ENCODE measurements around the gene AKAP13. TPM values are rescaled to one million over a fixed set of nuclear protein-coding genes. Genes with fewer than 3 reads are reported as not detected.

The AKAP13 gene
- total RNA-seq, 1 experiment from 2014 or later: 47.3 TPM

GRCh38 chr15:85563328-85563727 is 182.9 kb downstream of the AKAP13 start:
- no peak overlapping the region for H3K9ac ChIP-seq (ENCODE audit: extremely low read depth, insufficient read length, low read length)
- no peak overlapping the region for H3K4me3 Mint-ChIP-seq
- H3K79me2 ChIP-seq (ENCODE audit: insufficient read depth, low read length): no peaks in the 10 kb centered on the region
- H3K4me2 ChIP-seq (ENCODE audit: insufficient read depth, insufficient read length, low read length): no peak overlapping the region
- H3K27ac ChIP-seq (ENCODE audit: insufficient read length, low read depth, low read length): no peak overlapping the region
- H3K23me2 ChIP-seq (ENCODE audit: insufficient read length, low read depth, low read length, poor library complexity, severe bottlenecking): no peaks in the 10 kb centered on the region
- H3K27ac Mint-ChIP-seq: no peak overlapping the region
- no peaks in the 10 kb centered on the region for H3K27me3 Mint-ChIP-seq (ENCODE audit: low read depth)
- no peak for DNase-seq
- H3K4me1 ChIP-seq (ENCODE audit: insufficient read depth, low read length): 0 out of 2 replicates have a peak, but pooled peaks cover 3% of the 10 kb centered on the region
- H2BK15ac ChIP-seq (ENCODE audit: low read depth, low read length): no peak overlapping the region
- WGBS (ENCODE audit: extremely low coverage, insufficient read length, low lambda C conversion rate): no CpG with 5 or more reads among the region's 3 CpGs
- H4K5ac ChIP-seq (ENCODE audit: insufficient read length, low read depth, low read length): no peak overlapping the region
- H3K14ac ChIP-seq (ENCODE audit: insufficient read depth, low read length): no peak overlapping the region
- no peak overlapping the region for H3K4ac ChIP-seq (ENCODE audit: low read depth, low read length)
- no peak overlapping the region for H4K91ac ChIP-seq (ENCODE audit: insufficient read length, low read depth, low read length)
- H2BK5ac ChIP-seq (ENCODE audit: insufficient read length, low read length): no peak overlapping the region
- no peak overlapping the region for H2BK20ac ChIP-seq (ENCODE audit: low read depth, low read length, poor library complexity, severe bottlenecking)
- H2BK120ac ChIP-seq (ENCODE audit: low read depth, low read length, poor library complexity, severe bottlenecking): no peak overlapping the region
- H3K36me3 Mint-ChIP-seq (ENCODE audit: insufficient read depth in 1 of 3, low read depth in 3 of 3): 0 out of 7 replicates have a peak, but pooled peaks cover 0 to 7% (median 0%) of the 10 kb centered on the region in 3 experiments
- H4K8ac ChIP-seq (replicated peaks; ENCODE audit: insufficient read length, low read depth, low read length): no peak overlapping the region
- H3K23ac ChIP-seq (ENCODE audit: insufficient read length, low read depth, low read length): no peak overlapping the region
- H2AK5ac ChIP-seq (ENCODE audit: insufficient read length, low read length): no peak overlapping the region
- no peak overlapping the region for H2AFZ ChIP-seq (ENCODE audit: low read length)
- no peak overlapping the region for H3T11ph ChIP-seq (ENCODE audit: low read length)
- no peak overlapping the region for H2BK12ac ChIP-seq (ENCODE audit: insufficient read length, low read depth, low read length)
- peaks cover 11 to 32% of the 10 kb centered on the region in 2 experiments for H3K4me1 Mint-ChIP-seq
- no peaks in the 10 kb centered on the region for H3K9me3 Mint-ChIP-seq
- no peaks in the 10 kb centered on the region for H3K79me1 ChIP-seq (ENCODE audit: insufficient read depth, low read depth, low read length, poor library complexity, severe bottlenecking)
- no peak overlapping the region for H3K18ac ChIP-seq (ENCODE audit: insufficient read length, low read depth, low read length)
- no peaks in the 10 kb centered on the region for H3K9me3 ChIP-seq (ENCODE audit: control insufficient read depth, low read depth, low read length)
- no peak for TF ChIP-seq CTCF (conservative IDR thresholded peaks at IDR 0.05)
- no peaks in the 10 kb centered on the region for H4K20me1 ChIP-seq (ENCODE audit: control insufficient read depth, insufficient read depth, insufficient read length)
- H3K27me3 ChIP-seq (ENCODE audit: insufficient read depth, low read length): no peaks in the 10 kb centered on the region
- H3K56ac ChIP-seq (ENCODE audit: insufficient read length, low read depth, low read length): no peak overlapping the region
